IPS-20b (cell line): ENCODE measurements around the gene DTX3L.

Experiments
- H3K27ac ChIP-seq: one replicate; pipeline ENCODE4 v1.5.1; 2013; ENCODE audit warnings: low read length
- H3K27me3 ChIP-seq: 2 replicates; pipeline ENCODE4 v1.6.1; 2013; ENCODE audit warnings: mild to moderate bottlenecking, low read length, inconsistent platforms; ENCODE audit not compliant: insufficient read depth
- H3K36me3 ChIP-seq: 2 replicates; pipeline ENCODE4 v1.6.1; 2013; ENCODE audit warnings: low read depth, mild to moderate bottlenecking, inconsistent platforms, low read length, moderate library complexity; ENCODE audit not compliant: insufficient read depth
- H3K4me1 ChIP-seq: 2 replicates; pipeline ENCODE4 v1.6.1; 2013; ENCODE audit warnings: mild to moderate bottlenecking, control low read depth, inconsistent platforms, low read length, moderate library complexity; ENCODE audit not compliant: insufficient read depth
- H3K4me3 ChIP-seq: 2 replicates; pipeline ENCODE4 v1.5.1; 2013; ENCODE audit warnings: mild to moderate bottlenecking, low read length, inconsistent platforms
- H3K9ac ChIP-seq: 2 replicates; pipeline ENCODE4 v1.6.1; 2013; ENCODE audit warnings: low read depth, mild to moderate bottlenecking, inconsistent platforms, low read length, moderate library complexity
- H3K9me3 ChIP-seq: 2 replicates; pipeline ENCODE4 v1.6.1; 2013; ENCODE audit warnings: mild to moderate bottlenecking, low read depth, low read length, inconsistent platforms; ENCODE audit not compliant: insufficient read depth

Gene DTX3L

GRCh38 chr3:122609798-122610559 lies 45.8 kb downstream of the DTX3L start:
- Histone ChIP-seq H3K9ac (no peak overlapping the region), H3K4me3 (no peak overlapping the region), H3K27me3 (no peaks in the 10 kb centered on the region), H3K4me1 (no peaks in the 10 kb centered on the region; the same call in 1 of the 2 replicates), H3K36me3 (no peaks in the 10 kb centered on the region), H3K9me3 (no peaks in the 10 kb centered on the region), H3K27ac (no peak overlapping the region)

DNA sequence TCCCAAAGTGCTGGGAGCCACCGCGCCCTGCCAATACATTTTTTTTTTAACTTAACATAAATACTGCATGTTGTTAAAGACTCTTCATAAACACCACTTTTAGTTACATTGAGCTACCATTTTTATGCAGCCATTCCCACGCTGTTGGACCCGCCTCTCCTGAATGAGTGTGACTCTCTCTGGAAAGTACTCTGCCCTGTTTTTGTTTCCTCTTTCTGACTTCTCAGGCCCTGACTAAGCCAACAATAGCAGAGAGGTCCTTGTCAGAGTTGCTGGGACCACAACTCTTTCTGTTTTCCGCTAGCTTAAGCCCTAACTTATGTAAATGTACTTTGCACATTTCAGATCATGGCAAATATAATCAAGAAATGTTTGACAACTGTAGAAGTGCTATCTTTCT lies 48.6 kb downstream of the DTX3L start:
- no peaks in the 10 kb centered on the region for H3K9me3 ChIP-seq
- H3K27ac ChIP-seq, result no peak overlapping the region
- H3K27me3 ChIP-seq, result no peaks in the 10 kb centered on the region
- no peak overlapping the region for H3K4me3 ChIP-seq
- H3K36me3 ChIP-seq, result no peaks in the 10 kb centered on the region
- H3K9ac ChIP-seq, result no peak overlapping the region
- H3K4me1 ChIP-seq, result peaks cover 7% of the 10 kb centered on the region; the same call in 1 of the 2 replicates

DNA sequence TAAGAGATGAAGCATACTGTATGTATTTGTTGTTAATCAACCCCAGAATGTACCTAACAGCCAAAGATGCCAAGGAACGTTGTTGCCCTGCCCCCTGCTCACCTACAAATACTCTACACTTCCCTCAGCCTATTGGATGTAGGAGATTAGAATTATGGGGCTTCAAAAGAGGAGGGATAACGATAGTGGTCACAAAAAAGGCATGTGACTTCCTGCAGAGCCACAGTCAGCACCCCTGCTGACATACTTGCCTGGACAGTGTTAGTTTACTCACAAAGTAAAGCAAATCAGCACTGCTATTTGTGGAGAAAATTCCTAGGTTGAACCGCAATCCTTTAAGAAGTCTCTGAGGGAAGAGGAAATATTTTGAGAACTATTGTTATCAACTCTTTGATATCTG lies 51.2 kb downstream of the DTX3L start:
- Histone ChIP-seq H3K27ac (no peak overlapping the region), H3K9me3 (no peaks in the 10 kb centered on the region), H3K27me3 (no peaks in the 10 kb centered on the region), H3K4me1 (peaks cover 7% of the 10 kb centered on the region; the same call in 1 of the 2 replicates), H3K36me3 (no peaks in the 10 kb centered on the region), H3K4me3 (no peak overlapping the region), H3K9ac (no peak overlapping the region)

GRCh38 chr3:122618614-122619013 lies 54.5 kb downstream of the DTX3L start:
- H3K4me1 ChIP-seq, result peaks cover 7% of the 10 kb centered on the region; the same call in 1 of the 2 replicates
- H3K9ac ChIP-seq, result no peak overlapping the region
- no peak overlapping the region for H3K4me3 ChIP-seq
- no peaks in the 10 kb centered on the region for H3K9me3 ChIP-seq
- H3K36me3 ChIP-seq, result no peaks in the 10 kb centered on the region
- H3K27ac ChIP-seq, result no peak overlapping the region
- H3K27me3 ChIP-seq, result no peaks in the 10 kb centered on the region

- H3K9ac ChIP-seq, result no peak overlapping the region
- no peak overlapping the region for H3K4me3 ChIP-seq
- no peaks in the 10 kb centered on the region for H3K27me3 ChIP-seq
- peaks cover 7% of the 10 kb centered on the region; the same call in 1 of the 2 replicates for H3K4me1 ChIP-seq
- no peak overlapping the region for H3K27ac ChIP-seq
- no peaks in the 10 kb centered on the region for H3K9me3 ChIP-seq
- no peaks in the 10 kb centered on the region for H3K36me3 ChIP-seq
These were observed 54.9 kb downstream of the DTX3L start for GRCh38 chr3:122619040-122619439.

DNA sequence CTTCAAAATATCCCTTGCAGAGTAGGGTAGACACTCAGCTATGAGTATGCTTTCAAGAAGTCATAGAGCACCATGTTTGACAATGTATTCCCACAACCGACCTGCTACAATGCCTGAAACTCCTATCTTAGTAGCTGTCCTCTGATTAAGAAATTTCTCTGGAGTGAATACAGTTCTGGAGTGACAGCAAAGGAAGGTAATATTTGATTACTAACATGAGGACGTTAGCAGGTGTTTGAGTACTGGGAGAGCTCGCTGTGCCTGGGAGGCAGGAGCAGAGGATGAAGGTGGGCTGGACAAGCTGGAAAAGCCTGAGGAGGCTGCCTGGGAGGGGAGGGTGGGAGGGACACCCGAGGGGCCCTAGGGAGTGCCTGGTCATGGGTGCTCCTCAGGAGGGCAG lies 56.3 kb downstream of the DTX3L start:
- no peak overlapping the region for H3K27ac ChIP-seq
- no peak overlapping the region for H3K9ac ChIP-seq
- H3K36me3 ChIP-seq, result no peaks in the 10 kb centered on the region
- no peaks in the 10 kb centered on the region for H3K27me3 ChIP-seq
- H3K4me1 ChIP-seq, result peaks cover 4% of the 10 kb centered on the region; the same call in 1 of the 2 replicates
- H3K9me3 ChIP-seq, result no peaks in the 10 kb centered on the region
- no peak overlapping the region for H3K4me3 ChIP-seq

GRCh38 chr3:122621112-122621511 lies 57.0 kb downstream of the DTX3L start:
- no peaks in the 10 kb centered on the region for H3K36me3 ChIP-seq
- H3K27ac ChIP-seq, result no peak overlapping the region
- H3K27me3 ChIP-seq, result no peaks in the 10 kb centered on the region
- no peaks in the 10 kb centered on the region for H3K9me3 ChIP-seq
- H3K4me3 ChIP-seq, result no peak overlapping the region
- H3K9ac ChIP-seq, result no peak overlapping the region
- no peaks in the 10 kb centered on the region for H3K4me1 ChIP-seq

- Histone ChIP-seq H3K36me3 (no peaks in the 10 kb centered on the region), H3K27me3 (no peaks in the 10 kb centered on the region), H3K4me1 (no peaks in the 10 kb centered on the region), H3K4me3 (no peak overlapping the region), H3K9me3 (no peaks in the 10 kb centered on the region), H3K9ac (no peak overlapping the region), H3K27ac (no peak overlapping the region)
These were observed 59.1 kb downstream of the DTX3L start for GRCh38 chr3:122623031-122623829.
